GM21367 (cell line): ENCODE results near the gene NCKAP1.
"Not testable (repeated sequence)": the region's sequence is repeated elsewhere in the genome, so short reads cannot be mapped to it uniquely, and the experiment has no call there.

Experiments used
- ATAC-seq: cut with Tn5 transposase; IDR thresholded peaks from one replicate; pipeline ENCODE4 v1.9.1; 2021; ENCODE audit not compliant: unreplicated experiment

Gene NCKAP1

DNA sequence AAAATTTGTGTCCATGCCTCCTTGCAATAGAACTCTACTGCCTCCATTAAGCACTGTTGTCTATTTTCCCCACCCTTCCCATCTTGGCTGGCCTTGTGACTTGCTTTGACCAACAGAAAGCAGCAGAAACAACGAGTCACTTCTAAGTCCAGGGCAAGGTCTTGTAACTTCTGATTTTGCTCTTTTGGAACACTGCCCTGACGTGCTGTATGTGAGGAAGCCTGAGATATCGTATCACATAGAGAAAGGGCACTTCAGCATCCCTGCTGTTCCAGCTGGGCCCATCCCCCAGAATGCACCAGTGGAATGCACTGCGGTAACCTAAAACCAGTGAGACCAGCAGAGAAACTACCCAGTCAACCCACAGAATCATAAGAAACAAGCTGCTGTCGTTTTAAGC lies 28.1 kb downstream of the NCKAP1 start:
- no peak for ATAC-seq

- no peak for ATAC-seq
Measured at GRCh38 chr2:183009249-183009899, 28.9 kb downstream of the NCKAP1 start.

DNA sequence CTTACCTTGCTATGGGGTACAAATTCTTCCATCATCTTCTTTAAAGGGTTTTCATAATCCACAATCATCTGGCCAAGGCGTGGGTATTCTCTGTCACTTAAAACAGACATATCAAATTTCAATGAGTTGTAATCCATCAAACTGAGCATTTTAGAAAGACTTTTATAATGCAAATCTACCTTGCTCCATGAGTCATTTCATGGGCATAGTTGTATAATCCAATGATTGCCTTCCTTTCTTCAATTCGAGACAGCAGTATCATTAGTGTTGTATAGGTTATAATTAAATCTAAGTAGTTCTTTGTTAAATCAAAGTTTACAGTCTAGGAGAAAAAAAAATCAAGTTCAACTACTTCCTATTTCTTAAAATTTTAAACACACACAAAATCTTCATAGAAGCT lies 36.3 kb downstream of the NCKAP1 start:
- no peak for ATAC-seq

GRCh38 chr2:183000846-183001245 lies 37.4 kb downstream of the NCKAP1 start:
- ATAC-seq, result no peak

- ATAC-seq, result no peak
Measured at GRCh38 chr2:182999348-183000028, 38.8 kb downstream of the NCKAP1 start.

DNA sequence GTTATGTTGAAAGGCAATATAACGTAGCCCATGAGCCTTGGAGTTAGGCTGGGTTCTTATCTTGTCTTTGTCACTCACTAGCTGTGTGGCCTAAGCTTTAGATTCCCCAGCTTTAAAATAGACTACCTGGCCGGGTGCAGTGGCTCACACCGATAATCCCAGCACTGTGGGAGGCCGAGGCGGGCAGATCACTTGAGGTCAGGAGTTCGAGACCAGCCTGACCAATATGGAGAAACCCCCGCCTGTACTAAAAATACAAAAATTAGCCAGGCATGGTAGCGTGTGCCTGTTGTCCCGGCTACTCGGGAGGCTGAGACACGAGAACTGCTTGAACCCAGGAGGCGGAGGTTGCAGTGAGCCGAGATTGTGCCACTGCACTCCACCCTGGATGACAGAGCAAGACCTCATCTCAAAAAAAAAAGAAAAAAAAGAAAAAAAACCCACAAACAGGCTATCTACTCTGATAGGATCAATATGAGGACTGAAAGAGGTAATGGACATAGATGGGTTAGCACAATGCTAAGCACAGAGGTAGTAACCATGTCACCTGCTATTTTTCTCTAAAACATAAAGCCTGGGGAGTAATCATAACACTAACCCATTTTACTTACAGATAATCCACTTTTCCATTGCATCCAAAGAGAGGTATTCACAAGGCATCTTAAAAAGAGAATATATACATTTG lies 43.9 kb downstream of the NCKAP1 start:
- no peak for ATAC-seq

- no peak for ATAC-seq
Measured at GRCh38 chr2:182982941-182983340, 55.3 kb downstream of the NCKAP1 start.

DNA sequence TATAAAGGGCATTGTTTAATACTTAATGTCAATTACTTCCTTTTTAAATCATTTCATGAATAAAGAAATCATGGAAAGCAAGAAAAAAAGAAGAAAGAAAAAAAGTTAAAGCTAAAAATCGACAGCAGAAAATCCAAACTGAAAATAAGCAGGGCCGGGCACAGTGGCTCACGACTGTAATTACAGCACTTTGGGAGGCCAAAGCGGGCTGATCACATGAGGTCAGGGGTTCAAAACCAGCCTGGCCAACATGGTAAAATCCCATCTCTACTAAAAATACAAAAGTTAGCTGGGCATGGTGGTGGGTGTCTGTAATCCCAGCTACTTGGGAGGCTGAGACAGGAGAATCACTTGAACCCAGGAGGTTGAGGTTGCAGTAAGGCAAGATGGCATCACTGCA lies 56.8 kb downstream of the NCKAP1 start:
- not testable (repeated sequence) for ATAC-seq

DNA sequence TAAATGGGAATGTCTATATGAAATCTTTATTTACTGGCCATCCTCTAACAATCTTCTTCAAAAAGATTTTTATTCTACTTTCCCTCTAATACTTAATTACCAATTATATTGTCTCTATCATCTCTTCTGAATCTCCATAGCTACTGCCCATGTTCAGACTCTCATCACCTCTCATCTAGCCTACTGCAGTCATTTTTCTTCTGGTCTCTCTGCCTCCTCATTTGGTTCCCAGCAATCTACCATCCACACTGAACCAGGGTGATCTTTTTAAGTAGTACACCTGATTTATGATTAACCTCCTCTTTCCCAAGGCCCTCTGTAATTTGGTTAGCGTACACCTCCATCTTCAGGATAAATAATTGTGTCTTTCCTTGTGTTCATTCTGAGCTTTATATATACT lies 57.6 kb downstream of the NCKAP1 start:
- ATAC-seq, result no peak

- ATAC-seq, result peak; percentile 70
Measured at GRCh38 chr2:182980115-182980514, 58.1 kb downstream of the NCKAP1 start.

DNA sequence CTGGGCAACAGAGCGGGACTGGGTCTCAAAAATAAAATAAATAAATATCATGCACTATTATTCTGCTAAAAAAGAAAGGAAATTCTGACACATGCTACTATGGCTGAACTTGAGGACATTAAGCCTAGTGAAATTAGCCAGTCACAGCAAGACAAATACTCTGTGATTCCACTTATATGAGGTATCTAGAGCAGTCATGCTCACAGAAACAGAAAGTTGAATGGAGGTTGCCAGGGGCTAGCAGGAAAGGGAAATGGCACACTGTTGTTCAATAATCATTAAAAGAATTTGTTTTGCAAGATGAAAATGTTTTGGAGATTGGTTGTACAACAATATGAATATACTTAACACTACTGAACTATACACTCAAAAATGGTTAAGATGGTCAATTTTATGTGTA lies 60.8 kb downstream of the NCKAP1 start:
- no peak for ATAC-seq

- no peak for ATAC-seq
Measured at GRCh38 chr2:182973441-182974352, 64.6 kb downstream of the NCKAP1 start.

DNA sequence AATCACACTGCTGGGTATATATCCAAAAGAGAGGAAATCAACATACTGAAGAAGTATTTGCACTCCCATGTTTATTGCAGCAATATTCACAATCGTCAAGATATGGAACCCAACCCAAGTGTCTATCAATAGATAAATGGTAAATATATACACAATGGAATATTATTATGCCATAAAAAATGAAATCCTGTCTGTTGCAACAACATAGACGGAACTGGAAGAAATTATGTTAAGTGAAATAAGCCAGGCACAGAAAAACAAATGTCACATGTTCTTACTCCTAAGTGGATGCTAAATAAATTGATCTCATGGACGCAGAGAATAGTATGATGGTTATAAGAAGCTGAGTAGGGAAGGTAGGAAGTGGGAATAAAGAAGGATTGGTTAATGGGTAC lies 65.7 kb downstream of the NCKAP1 start:
- ATAC-seq, result no peak

DNA sequence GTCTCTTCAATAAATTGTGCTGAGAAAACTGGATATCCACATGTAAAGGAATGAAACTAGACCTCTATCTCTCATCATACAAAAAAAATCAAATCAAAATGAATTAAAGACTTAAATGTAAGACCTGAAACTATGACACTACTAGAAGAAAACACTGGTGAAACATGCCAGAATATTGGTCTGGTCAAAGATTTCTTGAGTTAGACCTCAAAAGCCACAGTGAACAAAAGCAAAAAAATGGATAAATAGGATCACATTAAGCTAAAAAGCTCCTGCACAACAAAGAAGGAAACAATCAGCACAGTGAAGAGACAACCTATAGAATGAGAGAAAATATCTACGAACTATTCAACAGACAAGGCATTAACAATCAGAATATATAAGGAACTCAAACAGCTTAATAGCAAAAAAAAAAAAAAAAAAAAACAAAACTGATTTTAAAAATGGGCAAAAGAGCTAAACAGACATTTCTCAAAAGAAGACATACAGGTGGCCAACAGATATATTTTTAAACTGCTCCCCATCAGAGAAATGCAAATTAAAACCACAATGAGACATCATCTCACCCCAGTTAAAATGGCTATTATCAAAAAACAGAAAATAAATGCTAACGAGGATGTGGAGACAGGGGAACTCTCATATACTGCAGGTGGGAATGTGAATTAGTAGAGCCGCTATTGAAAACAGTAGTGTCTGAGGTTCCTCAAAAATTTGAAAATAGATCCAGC lies 66.3 kb downstream of the NCKAP1 start:
- peak; percentile 45 for ATAC-seq

- no peak for ATAC-seq
Measured at GRCh38 chr2:182970486-182970885, 67.8 kb downstream of the NCKAP1 start.

GRCh38 chr2:182968493-182968892 lies 69.8 kb downstream of the NCKAP1 start:
- ATAC-seq, result no peak

- not testable (repeated sequence) for ATAC-seq
Measured at GRCh38 chr2:182966356-182966755, 71.9 kb downstream of the NCKAP1 start.

- ATAC-seq, result no peak
Measured at GRCh38 chr2:182962641-182963040, 75.6 kb downstream of the NCKAP1 start.

GRCh38 chr2:182960869-182961268 lies 77.4 kb downstream of the NCKAP1 start:
- not testable (repeated sequence) for ATAC-seq

DNA sequence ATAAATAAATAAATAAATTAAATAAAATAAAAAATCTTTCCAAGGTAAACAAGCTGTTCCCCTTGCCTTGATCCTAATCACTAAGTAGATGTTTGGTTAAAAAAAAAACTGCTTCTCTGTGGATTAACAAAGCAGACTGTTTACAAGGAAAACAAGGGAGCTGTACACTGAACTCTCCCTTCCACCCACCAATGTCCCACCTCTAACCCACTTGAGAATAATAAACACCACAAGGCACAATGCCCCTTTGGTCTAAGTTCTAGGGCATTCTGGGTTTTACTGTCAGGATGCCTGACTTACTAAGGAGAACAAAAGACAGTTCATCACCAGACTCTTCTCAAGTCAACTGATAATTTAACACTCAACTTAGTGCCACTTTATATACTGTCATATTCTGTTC lies 83.5 kb downstream of the NCKAP1 start:
- no peak for ATAC-seq
